G401.6 (cell line): ENCODE measurements around the gene C1orf167.

Source experiments
- FAIRE-seq: peaks from 2 replicates; lab custom pipeline; 2012; peaks lifted over from hg19 to GRCh38; lab: Jason Lieb, UNC

Gene C1orf167

GRCh38 chr1:11761988-11762406 is at the start of gene C1orf167:
Gene C1orf167, plus strand, starts transcription at chr1:11762193. Its CDS starts 2,208 bp downstream, at chr1:11764401.
- FAIRE-seq, result no peak

DNA sequence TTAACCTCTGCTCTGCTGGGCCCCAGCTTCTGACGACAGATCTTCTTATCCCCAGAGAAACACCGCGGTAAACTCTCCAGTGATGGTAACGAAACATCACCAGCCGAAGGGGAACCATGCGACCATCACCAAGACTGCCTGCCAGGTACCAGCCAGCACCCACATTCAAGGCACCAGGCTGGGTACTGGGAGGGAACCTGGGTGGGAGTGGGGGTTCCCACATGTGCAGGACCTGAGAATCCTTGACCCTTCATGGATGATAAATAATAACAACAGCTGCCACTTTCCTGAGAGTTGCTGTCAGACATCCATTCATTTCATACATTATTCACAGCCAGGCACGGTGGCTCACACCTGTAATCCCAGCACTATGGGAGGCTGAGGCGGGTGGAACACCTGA is 49.7 kb upstream of the C1orf167 start:
- FAIRE-seq, result no peak

DNA sequence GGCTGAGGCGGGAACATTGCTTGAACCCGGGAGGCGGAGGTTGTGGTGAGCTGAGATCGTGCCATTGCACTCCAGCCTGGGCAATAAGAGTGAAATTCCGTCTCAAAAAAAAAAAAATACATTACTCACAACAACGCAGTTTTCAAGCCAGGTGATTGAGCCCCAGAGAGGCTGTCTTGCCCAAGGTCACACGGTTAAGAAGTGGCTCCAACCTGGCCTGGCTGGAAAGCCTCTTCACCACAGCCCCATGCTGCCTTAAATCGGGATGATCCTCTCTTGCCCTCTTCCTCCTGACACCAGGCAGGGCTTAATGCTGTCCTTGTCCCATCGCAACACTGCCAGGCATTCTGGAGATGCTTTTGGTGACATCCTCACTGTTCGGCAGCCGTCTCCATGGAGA is 48.9 kb upstream of the C1orf167 start:
- FAIRE-seq, result no peak

GRCh38 chr1:11714831-11715575 is 47.0 kb upstream of the C1orf167 start:
- no peak for FAIRE-seq

DNA sequence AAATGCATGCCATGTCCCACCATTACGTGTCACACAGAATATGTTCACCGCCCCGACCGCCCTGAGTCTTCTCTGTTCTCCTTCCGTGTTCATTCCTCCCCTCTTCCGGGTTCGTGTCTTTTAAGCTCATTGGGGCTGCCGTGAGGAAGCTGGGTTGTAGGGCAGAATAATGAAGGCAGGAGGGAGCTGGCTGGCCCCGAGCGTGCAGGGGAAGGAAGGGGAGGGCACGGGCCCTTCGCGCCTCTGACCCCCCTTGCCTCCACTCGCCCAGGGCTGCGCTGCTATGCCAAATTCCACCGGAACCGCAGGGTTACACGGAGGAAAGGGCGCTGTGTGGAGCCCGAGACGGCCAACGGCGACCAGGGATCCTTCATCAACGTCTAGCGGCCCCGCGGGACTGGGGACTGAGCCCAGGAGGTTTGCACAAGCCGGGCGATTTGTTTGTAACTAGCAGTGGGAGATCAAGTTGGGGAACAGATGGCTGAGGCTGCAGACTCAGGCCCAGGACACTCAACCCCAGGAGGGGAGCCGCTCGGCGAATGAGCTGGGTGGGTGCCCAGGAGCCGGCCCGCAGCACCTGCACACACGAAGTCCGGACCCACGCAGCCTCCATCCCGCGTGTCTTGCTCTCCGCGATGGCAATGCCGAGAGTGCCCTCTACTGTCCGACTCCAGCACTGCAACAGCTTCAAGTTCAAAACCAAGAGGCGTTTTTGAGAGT is 42.5 kb upstream of the C1orf167 start:
- FAIRE-seq, result no peak

DNA sequence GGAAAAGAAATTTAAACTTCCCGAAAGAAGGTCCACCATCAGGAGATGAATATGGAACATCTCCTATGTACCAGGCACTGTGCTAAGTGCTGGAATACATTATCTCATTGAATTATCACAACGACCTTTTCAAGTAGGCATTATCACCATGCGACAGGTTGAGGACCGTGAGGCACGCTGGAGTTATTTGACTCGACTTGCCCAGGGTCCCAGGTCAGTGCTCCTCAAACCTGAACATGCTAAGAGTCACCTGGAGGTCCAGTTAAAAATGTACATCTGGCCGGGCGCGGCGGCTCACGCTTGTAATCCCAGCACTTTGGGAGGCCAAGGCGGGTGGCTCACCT is 42.0 kb upstream of the C1orf167 start:
- FAIRE-seq, result no peak

DNA sequence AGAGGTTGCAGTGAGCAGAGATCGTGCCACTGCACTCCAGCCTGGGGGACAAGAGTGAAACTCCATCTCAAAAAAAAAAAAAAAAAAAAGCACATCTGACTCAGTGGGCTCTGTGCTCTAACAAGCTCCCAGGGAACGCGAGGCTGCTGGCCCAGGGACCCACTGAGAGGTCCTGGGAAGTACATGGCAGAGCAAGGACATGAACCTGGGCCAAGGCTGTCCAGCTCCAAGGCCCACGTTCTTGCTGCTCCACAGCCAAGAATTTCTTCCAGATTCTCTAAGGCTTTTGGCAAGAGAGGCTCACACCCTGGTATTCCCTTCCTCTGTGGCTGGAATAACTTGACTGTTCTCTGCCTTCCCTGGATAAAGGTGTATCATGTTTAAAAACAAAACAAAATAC is 41.5 kb upstream of the C1orf167 start:
- no peak for FAIRE-seq

DNA sequence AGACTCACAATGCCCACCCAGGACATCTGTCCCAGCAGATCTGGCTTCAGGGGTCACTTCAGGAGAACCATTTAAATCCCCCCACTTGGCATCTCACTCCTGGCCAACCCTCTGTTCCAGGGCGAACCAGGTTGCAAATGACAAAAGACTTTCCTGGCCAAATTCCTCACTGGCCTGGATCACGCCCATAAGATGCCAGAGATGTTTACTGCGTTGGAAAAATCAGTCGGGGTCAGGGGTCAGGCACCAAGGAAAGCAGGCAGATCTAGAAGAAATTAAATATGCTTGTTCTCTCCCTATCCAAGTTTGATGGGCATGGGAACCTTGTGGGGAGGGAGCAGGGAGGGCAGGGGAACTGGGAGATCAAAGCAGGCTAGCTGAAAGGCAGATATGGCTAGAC is 40.7 kb upstream of the C1orf167 start:
- FAIRE-seq, result no peak

DNA sequence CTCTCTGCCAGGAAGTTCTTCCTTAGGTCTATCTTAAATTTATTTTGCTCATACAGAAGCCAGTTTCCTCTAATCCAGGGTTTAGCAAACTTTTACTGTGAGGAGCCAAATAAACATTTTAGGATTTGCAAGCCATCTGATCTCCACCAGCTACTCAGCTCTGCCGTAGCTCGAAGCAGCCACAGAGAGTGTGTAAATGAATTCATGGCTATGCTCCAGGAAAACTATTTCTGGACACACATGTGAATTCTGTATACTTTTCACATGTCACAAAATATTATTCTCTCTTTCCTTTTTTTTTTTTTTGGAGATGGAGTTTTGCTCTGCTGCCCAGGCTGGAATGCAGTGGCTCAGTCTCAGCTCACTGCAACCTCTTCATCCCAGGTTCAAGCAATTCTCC is 39.5 kb upstream of the C1orf167 start:
- FAIRE-seq, result no peak

DNA sequence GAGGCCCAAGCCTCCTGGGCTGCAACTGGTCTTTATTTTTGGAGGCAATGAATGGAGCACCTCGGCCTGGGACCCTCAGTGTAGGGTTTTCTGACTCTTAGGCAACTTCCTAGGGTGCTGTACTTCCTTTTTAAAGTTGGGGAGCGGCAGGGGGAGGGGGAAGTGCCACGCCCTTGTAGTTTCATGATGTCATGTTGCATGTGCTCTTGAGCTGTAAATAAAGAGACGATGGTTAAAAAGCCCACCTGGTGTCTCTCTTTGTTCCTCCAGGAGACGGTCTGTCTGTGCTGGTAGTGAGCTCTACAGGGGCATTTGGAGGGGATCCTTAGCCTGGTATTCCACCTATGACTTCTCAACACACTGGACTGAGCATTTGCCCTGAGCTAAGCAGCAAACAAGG is 36.4 kb upstream of the C1orf167 start:
- no peak for FAIRE-seq

GRCh38 chr1:11727119-11727518 is 34.9 kb upstream of the C1orf167 start:
- FAIRE-seq, result no peak

- no peak for FAIRE-seq
These were observed 33.7 kb upstream of the C1orf167 start for GRCh38 chr1:11728126-11728806.

DNA sequence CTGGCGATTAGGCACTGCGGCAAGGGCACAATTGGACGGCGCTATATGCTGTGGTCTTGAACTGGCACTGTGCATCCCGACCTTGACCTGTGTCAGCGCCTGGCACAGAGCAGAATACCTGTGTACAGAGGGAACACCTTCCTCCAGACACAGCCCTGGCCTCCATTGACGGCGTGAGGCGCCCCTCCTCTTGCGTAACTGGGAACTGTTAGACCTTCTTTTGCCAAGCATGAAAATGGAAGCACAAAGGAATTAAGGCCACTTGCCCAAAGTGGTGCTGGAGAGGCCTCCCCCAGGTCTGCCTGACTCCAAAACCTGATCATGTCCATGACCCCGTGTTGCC is 32.9 kb upstream of the C1orf167 start:
- no peak for FAIRE-seq

- FAIRE-seq, result no peak
These were observed 32.2 kb upstream of the C1orf167 start for GRCh38 chr1:11729498-11730428.

GRCh38 chr1:11730429-11730891 is 31.5 kb upstream of the C1orf167 start:
- peak; percentile 23 for FAIRE-seq

DNA sequence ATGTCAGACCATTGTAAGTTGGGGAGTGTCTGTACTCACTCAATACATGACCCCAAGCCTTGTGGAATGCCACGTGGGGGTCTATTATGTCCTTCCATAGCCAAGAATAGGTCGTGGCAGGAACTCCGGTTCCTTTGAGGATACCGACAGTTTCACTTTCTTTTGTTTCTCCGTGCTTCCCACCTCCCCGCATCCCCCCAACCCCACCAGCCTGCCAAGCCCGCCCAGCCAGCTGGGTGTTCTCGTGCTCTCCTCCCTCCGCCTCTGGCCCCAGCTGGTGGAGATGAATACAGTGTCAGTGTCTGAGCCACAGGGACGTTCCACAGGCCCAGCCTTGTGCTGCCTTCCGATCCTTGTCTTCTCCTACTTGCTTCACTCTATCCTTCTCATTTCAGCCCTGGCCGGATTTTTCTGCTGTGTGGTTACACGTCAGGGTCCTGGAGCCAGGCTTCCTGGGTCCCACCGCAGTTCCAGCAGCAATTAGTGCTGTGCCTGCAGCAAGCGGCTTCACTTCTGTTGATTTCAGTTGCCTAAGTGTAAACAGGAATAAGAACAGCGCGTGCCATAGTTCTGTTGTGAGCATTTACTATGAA is 30.2 kb upstream of the C1orf167 start:
- no peak for FAIRE-seq

DNA sequence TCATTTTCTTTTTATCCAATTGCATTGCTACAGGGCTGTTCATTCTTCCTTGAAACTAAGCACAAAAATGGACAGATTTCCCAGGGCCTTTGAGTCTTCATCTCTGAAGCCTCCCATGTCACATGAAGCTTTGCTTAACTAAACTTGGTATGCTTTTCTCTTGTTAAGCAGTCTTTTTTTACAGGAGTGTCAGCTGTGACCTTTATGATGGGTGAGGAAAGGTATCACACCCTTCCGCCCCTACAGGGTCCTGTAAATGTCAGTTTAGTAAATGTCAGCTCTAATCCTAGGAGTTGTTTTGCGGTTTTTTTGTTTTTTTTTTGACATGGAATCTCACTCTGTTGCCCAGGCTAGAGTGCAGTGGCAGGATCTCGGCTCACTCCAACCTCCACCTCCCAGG is 28.7 kb upstream of the C1orf167 start:
- no peak for FAIRE-seq

DNA sequence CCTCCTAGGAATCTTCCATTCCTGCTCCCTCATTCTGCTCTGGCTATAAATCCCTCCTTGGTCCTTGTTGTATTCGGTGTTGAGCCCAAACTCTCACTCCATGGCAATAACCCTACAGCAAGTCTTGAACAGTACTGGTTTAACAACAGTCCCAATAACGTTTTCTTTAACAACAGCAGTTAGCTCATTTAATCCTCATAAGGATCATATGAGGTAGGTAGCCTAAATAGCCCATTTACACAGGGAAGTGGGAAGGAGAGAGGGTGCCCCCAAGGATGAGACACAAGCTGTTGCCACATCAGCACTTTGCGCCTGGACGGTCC is 26.5 kb upstream of the C1orf167 start:
- no peak for FAIRE-seq

DNA sequence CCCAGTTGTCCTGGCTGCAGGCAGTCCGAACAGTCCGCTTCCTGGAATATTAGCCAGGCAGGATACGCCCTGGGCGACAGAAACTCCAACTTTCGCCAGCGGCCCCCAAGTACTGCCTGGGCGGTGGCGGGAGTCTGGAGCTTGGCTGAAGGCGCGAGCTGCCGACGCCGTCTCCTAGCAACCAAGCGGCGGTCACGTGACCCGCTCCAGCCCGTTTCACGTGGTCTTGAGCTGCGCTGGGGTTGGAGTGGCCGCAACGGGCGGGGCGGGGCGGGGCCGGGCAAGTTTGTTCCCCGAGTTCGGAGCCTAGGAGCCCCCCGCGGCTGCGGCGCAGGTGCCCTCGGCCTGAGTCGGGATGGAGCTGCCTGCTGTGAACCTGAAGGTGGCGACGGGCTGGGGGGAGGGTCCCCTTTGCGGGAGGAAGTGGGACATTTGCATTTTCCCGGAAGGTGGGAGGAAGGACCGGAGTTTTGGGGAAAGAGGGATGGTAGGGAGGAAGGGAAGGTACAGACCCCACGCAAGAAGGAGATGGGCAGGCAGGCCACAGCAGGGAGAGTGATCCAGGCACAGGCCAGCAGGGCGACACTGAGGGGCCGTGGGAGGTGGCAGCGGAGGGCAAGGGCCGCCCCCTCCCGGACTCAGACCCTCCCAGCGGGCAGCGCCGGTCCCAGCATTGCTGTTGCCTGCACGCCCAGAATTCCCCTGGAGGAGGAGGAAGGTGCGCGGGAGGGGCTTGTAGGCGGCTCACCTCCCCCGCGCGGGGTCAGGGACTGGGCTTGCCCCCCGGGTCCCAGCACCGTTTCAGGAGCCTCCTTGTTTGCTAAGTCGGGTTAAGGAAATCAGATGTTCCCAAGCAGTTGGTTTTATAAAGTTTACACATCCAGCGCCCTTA is 25.9 kb upstream of the C1orf167 start, which contains the start of gene AGTRAP:
Gene AGTRAP (plus strand): TSS at position 283 of the 892 bp plus-strand sequence. CDS start 73 bp downstream, at position 356.
- peak; percentile 37 for FAIRE-seq

DNA sequence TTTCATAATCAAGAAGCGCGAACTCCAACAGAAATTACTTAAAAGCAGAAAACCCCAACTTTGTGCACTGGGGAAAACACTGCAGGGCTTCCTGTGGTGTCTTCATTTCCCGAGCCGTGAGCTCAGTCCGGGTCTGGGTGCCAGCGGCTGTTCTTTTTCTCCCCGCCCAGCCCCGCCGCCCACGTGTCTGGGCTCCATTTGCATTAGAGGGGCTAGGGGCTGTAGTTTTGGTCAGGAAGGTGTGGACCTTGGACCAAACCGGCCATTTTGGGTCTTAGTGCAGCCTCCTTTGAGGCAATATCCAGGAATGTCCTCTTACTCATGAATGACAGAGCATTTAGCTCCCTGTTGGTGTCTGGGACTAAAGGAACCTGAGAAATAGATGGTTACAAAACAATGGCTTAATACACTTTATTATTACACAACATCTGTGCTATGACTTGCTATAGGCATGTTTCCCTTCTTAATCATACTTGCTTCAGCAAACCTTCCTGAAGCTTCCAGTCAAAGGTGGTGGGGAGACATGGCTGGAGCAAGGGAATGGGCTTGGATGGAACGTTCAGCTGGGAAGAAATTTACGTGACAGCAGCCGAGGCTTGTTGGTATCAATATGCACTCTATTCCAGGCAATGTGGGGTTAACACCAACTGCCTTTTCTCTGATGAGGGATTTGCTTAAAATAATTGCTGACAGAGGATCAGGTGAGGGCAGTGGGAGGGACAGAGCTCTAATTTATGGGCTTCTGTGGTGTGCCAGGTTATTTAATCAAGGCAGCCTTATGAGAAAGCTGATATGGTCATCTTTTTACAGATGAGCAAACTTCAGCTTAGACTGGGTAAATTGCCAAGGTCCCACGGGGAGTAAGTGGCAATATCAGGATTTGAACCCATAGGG is 25.0 kb upstream of the C1orf167 start:
- FAIRE-seq, result peak; percentile 87
